ENCODE measurements around the gene CUX1. TPM values are rescaled to one million over a fixed set of nuclear protein-coding genes. Genes with fewer than 3 reads are reported as not detected.
A peak's percentile ranks its signal among the peaks of the same experiment; 100 is the strongest.

CUX1 gene
- total RNA-seq, 1 donor from 2014 or later = 89.1 TPM

GRCh38 chr7:101941481-101942383, 124.3 kb downstream of the CUX1 start:
- H3K4me3 Mint-ChIP-seq (ENCODE audit: unreplicated experiment) = no peak overlapping the region
- H3K9me3 Mint-ChIP-seq (ENCODE audit: unreplicated experiment) = no peaks in the 10 kb centered on the region
- no peak for DNase-seq (ENCODE audit: extremely low spot score, unreplicated experiment)
- H3K4me1 Mint-ChIP-seq (ENCODE audit: unreplicated experiment) = peaks cover 30% of the 10 kb centered on the region
- no peaks in the 10 kb centered on the region for H3K27me3 Mint-ChIP-seq (ENCODE audit: unreplicated experiment)
- no peaks in the 10 kb centered on the region for H3K36me3 Mint-ChIP-seq (ENCODE audit: unreplicated experiment)
- TF ChIP-seq, protein P1, sequence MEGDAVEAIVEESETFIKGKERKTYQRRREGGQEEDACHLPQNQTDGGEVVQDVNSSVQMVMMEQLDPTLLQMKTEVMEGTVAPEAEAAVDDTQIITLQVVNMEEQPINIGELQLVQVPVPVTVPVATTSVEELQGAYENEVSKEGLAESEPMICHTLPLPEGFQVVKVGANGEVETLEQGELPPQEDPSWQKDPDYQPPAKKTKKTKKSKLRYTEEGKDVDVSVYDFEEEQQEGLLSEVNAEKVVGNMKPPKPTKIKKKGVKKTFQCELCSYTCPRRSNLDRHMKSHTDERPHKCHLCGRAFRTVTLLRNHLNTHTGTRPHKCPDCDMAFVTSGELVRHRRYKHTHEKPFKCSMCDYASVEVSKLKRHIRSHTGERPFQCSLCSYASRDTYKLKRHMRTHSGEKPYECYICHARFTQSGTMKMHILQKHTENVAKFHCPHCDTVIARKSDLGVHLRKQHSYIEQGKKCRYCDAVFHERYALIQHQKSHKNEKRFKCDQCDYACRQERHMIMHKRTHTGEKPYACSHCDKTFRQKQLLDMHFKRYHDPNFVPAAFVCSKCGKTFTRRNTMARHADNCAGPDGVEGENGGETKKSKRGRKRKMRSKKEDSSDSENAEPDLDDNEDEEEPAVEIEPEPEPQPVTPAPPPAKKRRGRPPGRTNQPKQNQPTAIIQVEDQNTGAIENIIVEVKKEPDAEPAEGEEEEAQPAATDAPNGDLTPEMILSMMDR (IDR thresholded peaks at IDR 0.05) = no peak
- peak overlapping the region; percentile 76 for H3K27ac Mint-ChIP-seq (ENCODE audit: unreplicated experiment)

DNA sequence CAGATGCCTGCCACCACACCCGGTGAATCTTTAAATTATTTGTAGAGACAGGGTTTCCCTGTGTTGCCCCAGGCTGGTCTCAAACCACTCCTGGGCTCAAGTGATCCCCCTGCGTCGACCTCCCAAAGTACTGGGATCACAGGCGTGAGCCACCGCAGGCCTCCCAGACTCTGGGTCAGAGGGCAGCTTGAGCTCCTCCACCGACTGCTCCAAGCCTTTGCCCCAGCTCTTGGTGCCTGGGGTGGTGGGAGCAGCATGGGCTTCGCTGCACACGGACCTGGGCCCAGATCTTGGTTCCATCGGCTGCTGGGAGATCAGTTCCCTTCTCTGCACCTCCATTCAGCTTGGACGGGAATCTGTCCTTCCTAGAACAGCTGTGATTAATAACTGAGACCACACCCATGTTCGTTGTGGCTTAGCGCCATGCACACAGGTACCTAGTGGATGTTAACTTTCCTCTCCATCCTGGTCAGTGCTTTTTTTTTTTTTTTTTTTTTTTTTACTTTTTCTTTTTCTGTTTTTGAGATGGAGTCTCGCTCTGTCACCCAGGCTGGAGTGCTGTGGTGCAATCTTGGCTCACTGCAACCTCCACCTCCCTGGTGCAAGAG, 125.3 kb downstream of the CUX1 start:
- TF ChIP-seq, protein P1 (IDR thresholded peaks at IDR 0.05) = no peak
- H3K4me3 Mint-ChIP-seq (ENCODE audit: unreplicated experiment) = no peak overlapping the region
- H3K27me3 Mint-ChIP-seq (ENCODE audit: unreplicated experiment) = no peaks in the 10 kb centered on the region
- no peak for DNase-seq (ENCODE audit: extremely low spot score, unreplicated experiment)
- H3K4me1 Mint-ChIP-seq (ENCODE audit: unreplicated experiment) = peaks cover 24% of the 10 kb centered on the region
- no peaks in the 10 kb centered on the region for H3K36me3 Mint-ChIP-seq (ENCODE audit: unreplicated experiment)
- H3K27ac Mint-ChIP-seq (ENCODE audit: unreplicated experiment) = peak overlapping the region; percentile 76
- H3K9me3 Mint-ChIP-seq (ENCODE audit: unreplicated experiment) = no peaks in the 10 kb centered on the region

DNA sequence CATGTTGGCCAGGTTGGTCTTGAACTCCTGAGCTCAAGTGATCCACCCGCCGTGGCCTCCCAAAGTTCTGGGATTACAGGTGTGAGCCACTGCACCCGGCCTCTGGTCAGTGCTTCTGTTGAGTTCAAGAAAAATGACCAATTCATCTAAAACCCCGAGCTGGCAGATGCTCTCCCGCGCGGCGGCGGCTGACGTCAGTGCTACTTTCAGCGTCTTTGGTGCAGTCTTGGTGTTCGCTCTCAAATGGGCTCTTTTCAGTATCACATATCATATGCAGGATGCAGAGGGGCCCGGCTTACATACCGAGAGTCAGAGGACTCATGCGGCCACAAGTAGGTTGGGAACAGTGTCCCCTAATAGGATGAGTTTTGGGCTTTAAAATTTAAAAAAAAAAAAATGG, 125.9 kb downstream of the CUX1 start:
- Mint-ChIP-seq H3K4me3 (ENCODE audit: unreplicated experiment) (no peak overlapping the region), H3K27ac (ENCODE audit: unreplicated experiment) (no peak overlapping the region), H3K9me3 (ENCODE audit: unreplicated experiment) (no peaks in the 10 kb centered on the region), H3K36me3 (ENCODE audit: unreplicated experiment) (no peaks in the 10 kb centered on the region), H3K4me1 (ENCODE audit: unreplicated experiment) (peaks cover 27% of the 10 kb centered on the region), H3K27me3 (ENCODE audit: unreplicated experiment) (no peaks in the 10 kb centered on the region)
- DNase-seq (ENCODE audit: extremely low spot score, unreplicated experiment) = no peak
- TF ChIP-seq, protein P1 (IDR thresholded peaks at IDR 0.05) = no peak

DNA sequence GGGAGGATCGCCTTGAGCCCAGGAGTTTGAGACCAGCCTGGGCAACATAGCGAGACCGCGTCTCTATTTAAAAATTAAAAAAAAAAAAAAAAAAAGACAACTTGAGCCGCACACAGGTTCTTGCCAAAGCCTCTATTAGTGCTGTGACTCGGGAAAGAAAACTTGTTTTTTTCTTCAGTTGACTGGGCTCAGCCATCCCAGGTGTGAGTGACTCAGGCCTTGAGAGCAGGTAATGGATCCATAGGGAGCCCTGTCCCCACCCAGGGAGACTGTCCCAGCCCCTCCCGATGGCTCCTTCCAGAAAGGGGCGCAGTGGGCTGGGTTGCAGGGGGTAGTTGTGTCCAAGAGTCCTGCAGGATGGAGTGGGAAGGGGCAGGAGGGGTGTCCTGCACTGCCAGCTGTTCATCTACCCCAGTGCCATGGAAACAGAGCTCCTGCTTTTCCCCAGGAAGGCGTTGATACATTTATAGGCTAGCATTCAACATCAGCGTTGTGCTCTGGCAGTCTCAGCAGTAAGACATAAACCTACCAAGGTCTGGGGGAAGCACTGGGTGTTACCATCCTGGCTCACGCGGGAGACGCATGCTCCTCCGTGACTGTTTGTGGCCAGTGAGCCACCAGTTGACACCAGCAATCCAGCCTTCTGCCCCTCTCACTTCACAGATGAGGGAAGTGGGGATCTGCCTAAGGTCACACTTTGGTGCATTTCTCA, 126.6 kb downstream of the CUX1 start:
- Mint-ChIP-seq H3K9me3 (ENCODE audit: unreplicated experiment) (no peaks in the 10 kb centered on the region), H3K36me3 (ENCODE audit: unreplicated experiment) (no peaks in the 10 kb centered on the region), H3K27ac (ENCODE audit: unreplicated experiment) (no peak overlapping the region), H3K4me3 (ENCODE audit: unreplicated experiment) (no peak overlapping the region), H3K27me3 (ENCODE audit: unreplicated experiment) (no peaks in the 10 kb centered on the region), H3K4me1 (ENCODE audit: unreplicated experiment) (peaks cover 27% of the 10 kb centered on the region)
- TF ChIP-seq, protein P1 (IDR thresholded peaks at IDR 0.05) = no peak
- DNase-seq (ENCODE audit: extremely low spot score, unreplicated experiment) = no peak

- no peak for DNase-seq (ENCODE audit: extremely low spot score, unreplicated experiment)
- Mint-ChIP-seq H3K9me3 (ENCODE audit: unreplicated experiment) (no peaks in the 10 kb centered on the region), H3K4me3 (ENCODE audit: unreplicated experiment) (no peak overlapping the region), H3K27me3 (ENCODE audit: unreplicated experiment) (no peaks in the 10 kb centered on the region), H3K4me1 (ENCODE audit: unreplicated experiment) (peaks cover 27% of the 10 kb centered on the region), H3K36me3 (ENCODE audit: unreplicated experiment) (no peaks in the 10 kb centered on the region), H3K27ac (ENCODE audit: unreplicated experiment) (no peak overlapping the region)
- TF ChIP-seq, protein P1 (IDR thresholded peaks at IDR 0.05) = no peak
Measured at GRCh38 chr7:101944611-101945010, 127.2 kb downstream of the CUX1 start.
